ENCODE results near the gene NPAS3.

NPAS3 gene

GRCh38 chr14:33734387-33734786, 795.7 kb downstream of the NPAS3 start:
- no peak for DNase-seq (ENCODE audit: low read depth in 3 of 3, low spot score in 1 of 3)

GRCh38 chr14:33736299-33736825, 797.7 kb downstream of the NPAS3 start:
- no peak for DNase-seq (ENCODE audit: low read depth in 3 of 3, low spot score in 1 of 3)

- no peak for DNase-seq (ENCODE audit: low read depth in 3 of 3, low spot score in 1 of 3)
Measured at GRCh38 chr14:33736979-33737378, 798.3 kb downstream of the NPAS3 start.

- no peak for DNase-seq (ENCODE audit: low read depth in 3 of 3, low spot score in 1 of 3)
Measured at GRCh38 chr14:33737446-33737845, 798.8 kb downstream of the NPAS3 start.

GRCh38 chr14:33738029-33738428, 799.4 kb downstream of the NPAS3 start:
- DNase-seq (ENCODE audit: low read depth in 3 of 3, low spot score in 1 of 3): no peak

GRCh38 chr14:33738491-33738890, 799.8 kb downstream of the NPAS3 start:
- DNase-seq (ENCODE audit: low read depth in 3 of 3, low spot score in 1 of 3): no peak

GRCh38 chr14:33740531-33740930, 801.9 kb downstream of the NPAS3 start:
- DNase-seq (ENCODE audit: low read depth in 3 of 3, low spot score in 1 of 3): no peak

- DNase-seq (ENCODE audit: low read depth in 3 of 3, low spot score in 1 of 3): no peak
Measured at GRCh38 chr14:33742166-33742565, 803.5 kb downstream of the NPAS3 start.

GRCh38 chr14:33745163-33745562, 806.5 kb downstream of the NPAS3 start:
- DNase-seq (ENCODE audit: low read depth in 3 of 3, low spot score in 1 of 3): no peak

GRCh38 chr14:33747749-33748148, 809.1 kb downstream of the NPAS3 start:
- DNase-seq (ENCODE audit: low read depth in 3 of 3, low spot score in 1 of 3): no peak

GRCh38 chr14:33754261-33754660, 815.6 kb downstream of the NPAS3 start:
- DNase-seq (ENCODE audit: low read depth in 3 of 3, low spot score in 1 of 3): no peak

- no peak for DNase-seq (ENCODE audit: low read depth in 3 of 3, low spot score in 1 of 3)
Measured at GRCh38 chr14:33755358-33755757, 816.7 kb downstream of the NPAS3 start.

GRCh38 chr14:33756833-33757232, 818.2 kb downstream of the NPAS3 start:
- DNase-seq (ENCODE audit: low read depth in 3 of 3, low spot score in 1 of 3): no peak

- no peak for DNase-seq (ENCODE audit: low read depth in 3 of 3, low spot score in 1 of 3)
Measured at GRCh38 chr14:33758547-33758946, 819.9 kb downstream of the NPAS3 start.

GRCh38 chr14:33762161-33762851, 823.6 kb downstream of the NPAS3 start:
- no peak for DNase-seq (ENCODE audit: low read depth in 3 of 3, low spot score in 1 of 3)

GRCh38 chr14:33764876-33765650, 826.4 kb downstream of the NPAS3 start:
- DNase-seq (ENCODE audit: low read depth in 3 of 3, low spot score in 1 of 3): no peak

GRCh38 chr14:33767586-33768457, 829.1 kb downstream of the NPAS3 start:
- no peak for DNase-seq (ENCODE audit: low read depth in 3 of 3, low spot score in 1 of 3)

GRCh38 chr14:33768458-33768830, 829.8 kb downstream of the NPAS3 start:
- DNase-seq (ENCODE audit: low read depth in 3 of 3, low spot score in 1 of 3): no peak

- no peak for DNase-seq (ENCODE audit: low read depth in 3 of 3, low spot score in 1 of 3)
Measured at GRCh38 chr14:33773205-33774030, 834.7 kb downstream of the NPAS3 start.

- DNase-seq (ENCODE audit: low read depth in 3 of 3, low spot score in 1 of 3): no peak
Measured at GRCh38 chr14:33774161-33774560, 835.5 kb downstream of the NPAS3 start.
